ENCODE results near the gene GBGT1. TPM values are rescaled to one million over a fixed set of nuclear protein-coding genes. Genes with fewer than 3 reads are reported as not detected.
A peak's percentile ranks its signal among the peaks of the same experiment; 100 is the strongest.
"Not testable (repeated sequence)": the region's sequence is repeated elsewhere in the genome, so short reads cannot be mapped to it uniquely, and the experiment has no call there.

GBGT1 gene
- total and polyA plus RNA-seq, 9 donors = 3.2 to 5.7 (median 4.6) TPM

DNA sequence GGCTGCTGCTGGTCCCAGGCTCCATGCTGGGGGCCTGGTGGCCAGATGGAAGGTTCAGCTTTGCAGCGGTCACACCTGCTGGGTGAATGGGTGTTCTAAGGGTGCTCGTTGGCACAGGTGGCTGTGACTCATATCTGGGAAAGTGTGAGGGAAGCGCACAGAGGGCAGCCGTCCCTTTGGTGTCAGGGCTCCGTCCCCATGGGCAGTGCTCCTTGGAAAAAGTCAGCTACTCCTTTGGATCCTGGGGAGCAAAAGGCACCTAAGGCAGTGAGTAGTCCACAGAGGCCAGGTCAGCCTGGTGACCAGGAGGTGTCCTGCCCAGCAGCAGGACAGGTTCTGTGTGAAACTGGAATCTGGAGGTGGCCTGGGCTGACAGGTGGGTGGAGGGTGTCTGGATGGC, 18.4 kb upstream of the GBGT1 start:
- Histone ChIP-seq H3K36me3 (ENCODE audit: control insufficient read depth, insufficient read depth, low read length) (no peaks in the 10 kb centered on the region), H3K27me3 (ENCODE audit: control insufficient read depth, insufficient read depth, low read length) (peaks cover 15% of the 10 kb centered on the region), H3K4me1 (ENCODE audit: control insufficient read depth, insufficient read depth, low read length) (peaks cover 4% of the 10 kb centered on the region), H3K9me3 (replicated peaks; ENCODE audit: control insufficient read depth, low read depth, low read length) (no peaks in the 10 kb centered on the region), H3K4me3 (ENCODE audit: low read length) (no peak overlapping the region), H3K27ac (ENCODE audit: low read length) (no peak overlapping the region)
- WGBS (ENCODE audit: insufficient coverage) = 89% methylated on average over 5 of the region's 5 CpGs
- DNase-seq = no peak

DNA sequence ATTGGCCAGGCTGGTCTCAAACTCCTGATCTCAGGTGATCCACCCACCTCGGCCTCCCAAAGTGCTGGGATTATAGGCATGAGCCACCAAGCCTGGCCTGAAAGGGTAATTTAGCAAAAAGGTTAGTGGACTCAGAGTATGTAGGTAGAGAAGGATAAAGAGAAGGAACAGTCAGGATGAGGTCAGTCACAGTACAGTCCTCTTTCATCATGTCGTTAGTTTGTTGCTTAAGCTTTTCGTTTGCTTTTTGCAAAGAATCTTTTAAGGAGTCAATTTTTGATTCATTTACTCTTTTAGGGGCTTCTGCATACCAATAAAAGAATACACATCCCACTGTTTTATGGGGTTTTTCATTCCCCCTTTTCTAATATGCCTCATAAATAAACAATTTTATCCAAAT, 17.8 kb upstream of the GBGT1 start:
- Histone ChIP-seq H3K27ac (ENCODE audit: low read length) (no peak overlapping the region), H3K4me3 (ENCODE audit: low read length) (no peak overlapping the region), H3K27me3 (ENCODE audit: control insufficient read depth, insufficient read depth, low read length) (peaks cover 10% of the 10 kb centered on the region), H3K4me1 (ENCODE audit: control insufficient read depth, insufficient read depth, low read length) (peaks cover 4% of the 10 kb centered on the region), H3K36me3 (ENCODE audit: control insufficient read depth, insufficient read depth, low read length) (no peaks in the 10 kb centered on the region), H3K9me3 (replicated peaks; ENCODE audit: control insufficient read depth, low read depth, low read length) (no peaks in the 10 kb centered on the region)
- no CpG with 5 or more reads among the region's 3 CpGs for WGBS (ENCODE audit: insufficient coverage)
- DNase-seq = no peak

DNA sequence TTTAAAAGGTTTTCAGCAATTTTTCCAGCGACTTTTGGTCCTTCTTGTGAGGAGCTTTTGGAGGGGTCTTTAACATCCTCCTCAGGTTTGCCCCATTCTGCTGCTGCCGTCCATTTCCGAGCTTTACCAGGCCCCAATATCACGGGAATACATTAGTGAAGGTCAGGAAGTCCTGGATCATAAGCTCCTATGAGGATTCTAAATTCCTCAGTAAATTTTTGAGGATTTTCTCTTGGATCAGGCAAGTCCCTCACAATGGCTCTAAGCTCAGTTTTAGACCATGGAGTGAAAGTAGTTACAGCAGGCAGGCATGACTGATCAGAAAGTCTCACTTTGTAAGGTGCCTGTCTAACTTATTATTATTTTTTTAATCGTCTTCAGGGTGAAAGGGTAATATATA, 17.2 kb upstream of the GBGT1 start:
- Histone ChIP-seq H3K4me1 (ENCODE audit: control insufficient read depth, insufficient read depth, low read length) (peaks cover 3% of the 10 kb centered on the region), H3K36me3 (ENCODE audit: control insufficient read depth, insufficient read depth, low read length) (no peaks in the 10 kb centered on the region), H3K27ac (ENCODE audit: low read length) (peak overlapping the region; percentile 43), H3K9me3 (replicated peaks; ENCODE audit: control insufficient read depth, low read depth, low read length) (no peaks in the 10 kb centered on the region), H3K27me3 (ENCODE audit: control insufficient read depth, insufficient read depth, low read length) (peaks cover 8% of the 10 kb centered on the region), H3K4me3 (ENCODE audit: low read length) (no peak overlapping the region)
- DNase-seq = no peak
- no CpG with 5 or more reads among the region's 5 CpGs for WGBS (ENCODE audit: insufficient coverage)

DNA sequence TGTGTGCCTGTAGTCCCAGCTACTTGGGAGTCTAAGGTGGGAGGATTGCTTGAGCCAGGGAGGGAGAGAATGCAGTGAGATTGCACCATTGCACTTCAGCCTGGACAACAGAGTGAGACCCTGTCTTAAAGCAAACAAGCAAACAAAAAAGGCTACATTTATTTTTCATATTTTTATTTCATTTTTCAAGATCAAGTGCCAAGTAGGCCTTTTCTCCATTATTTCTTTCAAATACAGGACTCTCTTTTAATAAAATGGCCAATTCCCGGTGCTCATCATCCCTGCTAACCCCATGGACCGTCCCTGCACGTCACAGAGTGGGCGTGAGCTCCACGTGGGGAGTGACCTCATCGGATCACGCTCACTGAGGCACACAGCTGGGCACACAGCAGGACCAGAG, 9.3 kb upstream of the GBGT1 start:
- Histone ChIP-seq H3K27ac (ENCODE audit: low read length) (no peak overlapping the region), H3K4me1 (ENCODE audit: control insufficient read depth, insufficient read depth, low read length) (no peaks in the 10 kb centered on the region), H3K4me3 (ENCODE audit: low read length) (no peak overlapping the region), H3K9me3 (replicated peaks; ENCODE audit: control insufficient read depth, low read depth, low read length) (no peaks in the 10 kb centered on the region), H3K27me3 (ENCODE audit: control insufficient read depth, insufficient read depth, low read length) (peaks cover 5% of the 10 kb centered on the region), H3K36me3 (ENCODE audit: control insufficient read depth, insufficient read depth, low read length) (no peaks in the 10 kb centered on the region)
- DNase-seq = no peak
- WGBS (ENCODE audit: insufficient coverage) = 82% methylated on average over 3 of the region's 7 CpGs

DNA sequence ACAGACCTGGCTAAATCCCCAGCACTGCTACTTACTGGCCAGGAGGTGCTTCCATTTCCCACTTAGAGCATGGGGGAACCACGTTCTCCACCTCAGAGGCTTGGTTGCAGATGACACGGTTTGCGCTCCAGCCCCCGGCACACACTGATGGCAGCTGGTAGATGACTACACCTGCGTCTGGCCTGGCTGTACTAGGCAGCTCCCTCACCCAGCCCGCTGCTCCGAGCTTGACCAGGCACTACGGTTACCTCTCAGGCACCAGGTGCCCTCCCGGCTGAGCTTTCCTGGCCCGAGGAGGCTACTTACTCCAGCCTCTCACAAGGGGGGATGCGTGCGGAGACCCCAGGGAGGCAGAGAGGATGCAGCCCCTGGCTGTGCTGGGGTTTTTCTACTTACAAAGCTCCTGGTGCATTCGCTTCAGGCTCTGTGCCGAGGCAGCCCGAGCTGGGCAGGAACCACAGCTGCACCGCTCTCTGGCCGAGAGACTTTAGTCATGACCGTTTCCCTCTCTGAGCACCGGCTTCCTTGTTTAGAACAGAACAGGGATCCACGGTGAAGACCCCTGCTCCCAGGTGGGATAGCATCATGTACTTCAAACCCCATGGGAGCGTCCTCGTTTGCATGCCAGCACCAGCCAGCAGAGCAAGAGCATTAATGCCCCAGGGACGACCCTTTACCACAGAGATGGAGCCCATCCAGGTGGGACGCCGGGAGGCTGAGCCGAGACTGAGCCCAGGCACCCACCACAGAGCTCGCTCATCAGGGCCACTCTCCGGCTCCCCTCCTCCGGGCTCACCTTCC, 7.6 kb upstream of the GBGT1 start:
- H3K27ac ChIP-seq (ENCODE audit: low read length) = no peak overlapping the region
- DNase-seq = no peak
- no peaks in the 10 kb centered on the region for H3K36me3 ChIP-seq (ENCODE audit: control insufficient read depth, insufficient read depth, low read length)
- peaks cover 7% of the 10 kb centered on the region for H3K4me1 ChIP-seq (ENCODE audit: control insufficient read depth, insufficient read depth, low read length)
- H3K27me3 ChIP-seq (ENCODE audit: control insufficient read depth, insufficient read depth, low read length) = peaks cover 5% of the 10 kb centered on the region
- H3K4me3 ChIP-seq (ENCODE audit: low read length) = no peak overlapping the region
- H3K9me3 ChIP-seq (replicated peaks; ENCODE audit: control insufficient read depth, low read depth, low read length) = no peaks in the 10 kb centered on the region
- WGBS (ENCODE audit: insufficient coverage) = 68% methylated on average over 29 of the region's 29 CpGs

DNA sequence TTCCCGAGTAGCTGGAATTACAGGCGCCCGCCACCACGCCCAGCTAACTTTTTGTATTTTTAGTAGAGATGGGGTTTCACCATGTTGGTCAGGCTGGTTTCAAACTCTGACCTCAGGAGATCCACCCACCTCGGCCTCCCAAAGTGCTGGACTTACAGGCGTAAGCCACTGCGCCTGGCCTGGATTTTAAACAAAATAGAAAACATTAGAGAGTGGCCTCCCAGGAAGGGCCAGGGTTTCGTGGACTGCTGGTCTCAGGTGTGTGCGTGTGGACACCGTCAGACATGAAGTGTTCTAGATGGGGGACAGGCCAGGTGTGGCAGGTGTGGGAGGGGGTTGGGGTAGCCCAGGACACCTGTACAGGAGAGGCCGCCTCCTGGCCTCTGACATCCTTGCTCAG, 7.0 kb upstream of the GBGT1 start:
- DNase-seq = no peak
- Histone ChIP-seq H3K9me3 (replicated peaks; ENCODE audit: control insufficient read depth, low read depth, low read length) (no peaks in the 10 kb centered on the region), H3K4me1 (ENCODE audit: control insufficient read depth, insufficient read depth, low read length) (peaks cover 7% of the 10 kb centered on the region), H3K36me3 (ENCODE audit: control insufficient read depth, insufficient read depth, low read length) (no peaks in the 10 kb centered on the region), H3K27me3 (ENCODE audit: control insufficient read depth, insufficient read depth, low read length) (peaks cover 7% of the 10 kb centered on the region), H3K4me3 (ENCODE audit: low read length) (no peak overlapping the region), H3K27ac (ENCODE audit: low read length) (no peak overlapping the region)
- WGBS (ENCODE audit: insufficient coverage) = 70% methylated on average over 7 of the region's 11 CpGs

DNA sequence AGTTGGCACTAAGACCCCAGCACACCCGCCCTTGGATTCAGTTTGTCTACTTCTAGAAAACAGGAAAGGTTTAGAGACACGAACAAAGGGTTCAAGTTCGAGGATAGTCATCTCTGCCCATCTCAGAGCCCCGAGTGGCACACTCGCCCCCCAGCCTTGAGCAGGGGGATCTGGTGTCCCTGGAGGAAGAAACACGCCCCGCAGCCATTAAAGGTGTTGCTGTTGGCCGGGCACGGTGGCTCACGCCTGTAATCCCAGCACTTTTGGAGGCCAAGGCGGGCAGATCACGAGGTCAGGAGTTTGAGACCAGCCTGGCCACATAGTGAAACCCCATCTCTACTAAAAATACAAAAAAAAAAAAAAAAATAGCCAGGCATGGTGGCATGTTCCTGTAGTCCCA, 6.0 kb upstream of the GBGT1 start:
- not testable (repeated sequence) for H3K27me3 ChIP-seq (ENCODE audit: control insufficient read depth, insufficient read depth, low read length); H3K36me3 ChIP-seq (ENCODE audit: control insufficient read depth, insufficient read depth, low read length); H3K9me3 ChIP-seq (replicated peaks; ENCODE audit: control insufficient read depth, low read depth, low read length); H3K27ac ChIP-seq (ENCODE audit: low read length); DNase-seq; H3K4me3 ChIP-seq (ENCODE audit: low read length); H3K4me1 ChIP-seq (ENCODE audit: control insufficient read depth, insufficient read depth, low read length)
- WGBS (ENCODE audit: insufficient coverage) = 87% methylated on average over 7 of the region's 12 CpGs

DNA sequence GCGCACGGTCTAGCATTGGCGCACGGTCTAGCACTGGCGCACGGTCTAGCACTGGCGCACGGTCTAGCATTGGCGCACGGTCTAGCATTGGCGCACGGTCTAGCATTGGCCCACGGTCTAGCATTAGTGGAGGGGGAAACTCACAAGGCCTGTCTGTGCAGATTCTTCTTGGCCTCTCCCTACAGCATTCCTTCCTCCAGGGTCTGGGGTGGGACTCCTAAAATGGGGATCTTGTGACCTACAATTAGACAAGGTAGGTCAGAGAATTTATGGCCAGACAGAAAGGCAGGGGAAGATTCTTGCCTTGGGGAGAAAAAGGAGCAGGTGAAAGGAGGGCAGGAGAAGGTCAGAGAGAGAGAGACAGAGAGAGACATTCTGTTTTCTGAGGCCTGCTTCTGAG, 5.4 kb upstream of the GBGT1 start:
- Histone ChIP-seq H3K4me1 (ENCODE audit: control insufficient read depth, insufficient read depth, low read length) (peaks cover 11% of the 10 kb centered on the region), H3K27me3 (ENCODE audit: control insufficient read depth, insufficient read depth, low read length) (peaks cover 15% of the 10 kb centered on the region), H3K4me3 (ENCODE audit: low read length) (no peak overlapping the region), H3K36me3 (ENCODE audit: control insufficient read depth, insufficient read depth, low read length) (no peaks in the 10 kb centered on the region), H3K27ac (ENCODE audit: low read length) (no peak overlapping the region), H3K9me3 (replicated peaks; ENCODE audit: control insufficient read depth, low read depth, low read length) (no peaks in the 10 kb centered on the region)
- no peak for DNase-seq
- WGBS (ENCODE audit: insufficient coverage) = 88% methylated on average over 13 of the region's 13 CpGs

DNA sequence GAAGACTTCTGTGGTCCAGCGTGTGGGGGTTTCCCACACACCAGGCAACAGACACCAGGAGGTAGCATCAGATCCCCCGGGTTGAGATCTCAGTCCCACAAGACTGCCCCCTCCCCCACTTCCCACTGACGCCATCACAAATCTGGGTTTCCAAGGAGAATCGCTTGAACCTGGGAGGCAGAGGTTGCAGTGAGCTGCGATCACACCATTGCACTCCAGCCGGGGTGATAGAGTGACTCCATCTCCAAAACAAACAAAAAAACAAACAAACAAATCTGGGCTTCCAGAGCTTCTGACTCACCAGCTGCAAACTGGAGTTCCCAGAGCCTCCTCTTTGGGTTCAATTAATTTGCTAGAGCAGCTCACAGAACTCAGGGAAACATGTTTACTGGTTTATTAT, 4.7 kb upstream of the GBGT1 start:
- WGBS (ENCODE audit: insufficient coverage) = 90% methylated on average over 1 of the region's 6 CpGs
- Histone ChIP-seq H3K27me3 (ENCODE audit: control insufficient read depth, insufficient read depth, low read length) (peaks cover 22% of the 10 kb centered on the region), H3K36me3 (ENCODE audit: control insufficient read depth, insufficient read depth, low read length) (no peaks in the 10 kb centered on the region), H3K27ac (ENCODE audit: low read length) (no peak overlapping the region), H3K4me1 (ENCODE audit: control insufficient read depth, insufficient read depth, low read length) (peaks cover 18% of the 10 kb centered on the region), H3K4me3 (ENCODE audit: low read length) (no peak overlapping the region), H3K9me3 (replicated peaks; ENCODE audit: control insufficient read depth, low read depth, low read length) (no peaks in the 10 kb centered on the region)
- DNase-seq = no peak

DNA sequence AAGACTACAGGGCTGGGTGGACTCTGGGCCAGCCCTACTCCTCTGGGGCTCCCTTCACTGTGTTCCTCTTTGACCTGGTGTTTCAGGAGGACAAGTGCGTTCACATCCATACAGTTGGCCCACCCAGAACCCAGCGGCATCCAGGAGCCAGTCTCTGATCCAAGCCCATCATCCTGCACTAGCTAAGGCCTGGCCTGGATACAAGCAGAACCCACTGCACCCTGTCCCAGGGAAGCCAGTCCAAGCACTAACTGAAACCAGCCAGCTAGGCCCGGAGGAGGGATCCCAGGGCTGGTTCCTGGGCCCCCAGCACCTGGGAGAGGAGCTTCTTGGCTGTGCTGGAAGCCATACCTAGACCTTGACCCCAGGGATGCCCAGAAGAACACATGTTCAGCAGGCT, 4.1 kb upstream of the GBGT1 start:
- no peak overlapping the region for H3K27ac ChIP-seq (ENCODE audit: low read length)
- peaks cover 28% of the 10 kb centered on the region for H3K27me3 ChIP-seq (ENCODE audit: control insufficient read depth, insufficient read depth, low read length)
- H3K4me3 ChIP-seq (ENCODE audit: low read length) = no peak overlapping the region
- no peaks in the 10 kb centered on the region for H3K9me3 ChIP-seq (replicated peaks; ENCODE audit: control insufficient read depth, low read depth, low read length)
- no peak for DNase-seq
- WGBS (ENCODE audit: insufficient coverage) = 72% methylated on average over 3 of the region's 3 CpGs
- no peaks in the 10 kb centered on the region for H3K36me3 ChIP-seq (ENCODE audit: control insufficient read depth, insufficient read depth, low read length)
- H3K4me1 ChIP-seq (ENCODE audit: control insufficient read depth, insufficient read depth, low read length) = peaks cover 24% of the 10 kb centered on the region
